Stimulated activated CD4-positive, alpha-beta T cell treated with anti-CD3 and anti-CD28 coated beads, TNF-alpha, amount 100 ng/mL, for 48 hours (primary cell): ENCODE data around the gene ZNF566.
A peak's percentile ranks its signal among the peaks of the same experiment; 100 is the strongest.
"Not testable (repeated sequence)": the region's sequence is repeated elsewhere in the genome, so short reads cannot be mapped to it uniquely, and the experiment has no call there.

Experiments used
- DNase-seq, 3 donors: peaks; one replicate each; pipeline ENCODE4 v3.0.0-alpha.2; 2020; ENCODE audit warnings: low read depth in 3 of 3

The ZNF566 gene

DNA sequence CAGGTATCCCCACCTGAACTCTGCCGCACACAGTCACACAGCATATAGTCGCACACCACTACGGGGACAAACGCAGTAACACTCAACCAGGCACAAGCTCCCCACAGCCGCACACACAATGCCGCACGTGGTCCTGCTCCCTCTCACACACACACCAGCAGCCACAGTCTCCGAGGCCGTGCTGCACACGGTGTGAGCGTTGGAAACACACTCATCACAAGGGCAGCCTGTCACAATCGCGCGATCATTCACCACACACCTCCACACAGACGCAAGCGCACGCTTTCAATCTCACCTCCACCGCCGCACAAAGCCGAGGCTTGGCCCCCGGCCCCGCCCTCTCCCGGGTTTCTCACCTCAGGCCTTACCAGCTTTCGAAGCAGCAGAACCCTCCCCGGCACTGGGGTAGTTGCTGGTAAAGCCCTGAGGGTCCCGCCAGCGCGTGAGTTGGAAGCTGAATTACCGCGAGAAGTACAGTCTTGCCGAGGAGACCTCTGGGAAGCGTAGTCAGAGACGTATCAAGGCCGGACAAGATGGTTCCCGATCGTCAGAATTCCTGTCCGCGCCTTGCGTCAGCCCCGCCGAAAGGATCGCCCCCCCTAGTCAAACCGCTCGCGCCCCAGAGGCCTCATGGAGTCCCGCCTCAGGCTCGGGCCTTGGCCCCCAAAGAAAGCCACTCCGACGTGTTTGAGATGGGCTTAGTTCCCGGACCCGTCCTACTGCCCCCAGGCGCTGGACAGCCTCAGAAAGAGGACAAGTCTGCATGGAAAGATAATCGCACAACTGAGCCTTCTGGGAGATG lies at the start of gene ZNF566:
TSS of gene ZNF566 (minus strand) at position 444 of the 802 bp plus-strand sequence. CDS start 13,004 bp downstream, outside the sequence.
- peak; percentile 78 to 96 (median 84) for DNase-seq

DNA sequence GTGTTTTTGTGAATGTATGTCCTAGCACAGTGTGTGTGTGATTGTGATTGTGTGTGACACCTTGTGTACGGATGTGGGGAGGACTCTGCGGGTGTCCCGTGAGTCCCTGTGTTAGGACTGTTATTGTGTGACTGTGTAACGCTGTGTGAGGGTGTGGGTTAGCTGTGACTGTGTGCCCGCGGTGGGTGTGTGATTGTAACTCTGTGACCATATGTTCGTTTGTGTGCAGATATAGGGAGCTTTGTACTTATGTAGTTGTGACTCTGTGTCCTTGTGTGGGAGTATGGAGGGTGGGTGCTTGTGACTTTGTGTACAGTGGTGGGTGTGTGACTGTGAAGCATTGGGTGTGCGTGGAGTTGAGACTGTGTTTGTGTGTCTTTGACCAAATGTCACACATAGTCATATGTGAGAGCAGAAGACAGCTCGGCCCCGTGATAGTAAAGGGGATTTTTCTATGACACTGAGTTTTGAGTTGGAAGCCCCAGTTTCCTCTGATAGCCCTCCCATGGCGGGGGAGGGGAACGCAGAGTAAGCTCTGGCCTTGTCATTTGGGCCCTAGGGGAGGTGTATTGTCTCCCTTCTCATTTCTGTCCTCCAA lies 39.7 kb upstream of the ZNF566 start:
- DNase-seq: peak in 2 of 3 donors; percentile 7 to 9

DNA sequence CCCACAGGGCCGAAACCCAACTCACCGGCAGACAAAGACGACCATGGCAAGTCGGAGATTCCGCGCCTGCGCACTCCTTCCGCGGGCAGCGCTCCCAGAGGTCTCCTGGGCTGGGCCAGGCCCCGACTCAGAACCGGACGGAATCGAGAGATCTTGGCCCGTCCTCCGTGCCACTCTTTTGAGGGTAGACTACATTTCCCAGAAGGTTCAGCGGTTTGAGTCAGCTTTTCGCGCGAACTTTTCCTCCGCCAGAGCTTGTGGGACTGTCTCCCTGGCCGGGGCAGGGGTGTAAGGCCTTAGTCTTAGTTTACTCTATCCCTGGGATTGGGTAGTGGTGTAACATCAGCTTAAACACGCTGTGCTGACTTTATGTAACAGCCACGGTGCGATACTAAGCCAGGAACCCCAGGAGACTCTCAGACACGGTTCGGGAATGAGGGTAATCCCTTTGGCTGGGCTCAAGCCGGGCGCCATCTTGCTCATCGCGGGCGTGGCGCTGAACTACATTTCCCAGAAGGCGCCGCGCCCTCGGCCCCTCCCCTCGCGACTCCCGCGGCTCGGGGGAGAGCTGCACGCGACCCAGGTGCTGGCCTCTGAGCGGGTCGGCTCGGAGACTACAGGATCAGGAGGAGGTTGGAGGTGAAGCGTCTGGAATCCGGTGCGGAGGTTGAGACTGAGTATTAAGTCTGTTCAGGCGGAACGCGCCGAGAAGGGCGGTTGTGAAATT lies 39.0 kb upstream of the ZNF566 start, which contains the start of gene ZNF260:
TSS of gene ZNF260 (minus strand) at position 78 of the 727 bp plus-strand sequence. CDS start 13,033 bp downstream, outside the sequence.
- DNase-seq: peak; percentile 86 to 90 (median 87)

DNA sequence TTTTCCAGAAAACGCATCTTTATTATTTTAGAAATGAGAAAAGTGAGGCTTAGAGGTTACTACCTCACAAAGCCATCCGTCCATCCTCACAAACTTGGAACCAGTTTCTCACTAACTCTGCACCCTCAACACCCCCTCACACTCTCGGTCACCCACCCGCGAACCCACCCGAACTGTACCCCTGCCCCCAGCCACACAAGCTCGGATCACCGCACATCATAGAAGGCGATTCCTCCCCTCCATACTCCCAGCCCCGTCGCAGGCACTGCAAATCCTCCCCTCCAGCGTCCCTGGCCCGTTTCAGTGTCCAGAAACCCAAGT lies 38.5 kb upstream of the ZNF566 start:
- no peak for DNase-seq

DNA sequence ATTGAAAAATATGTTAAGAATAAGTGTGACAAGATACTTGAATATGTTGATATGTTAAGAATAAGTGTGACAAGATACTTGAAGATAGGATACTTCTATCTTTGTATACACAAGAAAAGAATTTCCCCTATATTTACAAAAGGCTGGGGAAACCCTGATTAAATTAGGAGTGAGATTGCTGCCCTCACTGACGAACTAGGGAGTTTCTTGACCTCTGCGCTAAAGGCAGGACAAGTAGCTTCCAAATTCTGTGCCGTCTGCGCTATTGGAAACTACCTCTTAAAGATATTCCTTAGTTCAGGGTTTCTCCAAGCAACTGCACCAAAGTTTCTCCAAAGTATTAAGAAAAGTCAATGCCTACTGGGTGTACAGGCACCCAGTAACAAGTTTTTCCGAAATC lies 38.0 kb upstream of the ZNF566 start:
- no peak for DNase-seq

DNA sequence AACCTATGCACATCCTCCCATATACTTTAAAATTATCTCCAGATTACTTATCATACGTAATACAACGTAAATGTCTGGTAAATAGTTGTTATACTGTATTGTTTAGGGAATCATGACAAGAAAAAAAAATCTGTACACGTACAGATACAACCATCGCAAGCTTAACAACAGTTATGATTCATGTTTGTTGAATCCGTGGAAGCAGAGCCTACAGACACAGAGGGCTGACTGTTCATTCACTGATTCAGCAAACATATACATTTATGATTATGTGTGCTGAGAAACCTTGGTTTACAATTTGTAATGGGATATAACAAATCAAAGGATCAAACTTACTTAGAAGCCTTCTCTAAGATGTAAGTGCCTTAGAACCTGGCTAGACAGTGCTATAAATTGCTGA lies 37.2 kb upstream of the ZNF566 start:
- no peak for DNase-seq

DNA sequence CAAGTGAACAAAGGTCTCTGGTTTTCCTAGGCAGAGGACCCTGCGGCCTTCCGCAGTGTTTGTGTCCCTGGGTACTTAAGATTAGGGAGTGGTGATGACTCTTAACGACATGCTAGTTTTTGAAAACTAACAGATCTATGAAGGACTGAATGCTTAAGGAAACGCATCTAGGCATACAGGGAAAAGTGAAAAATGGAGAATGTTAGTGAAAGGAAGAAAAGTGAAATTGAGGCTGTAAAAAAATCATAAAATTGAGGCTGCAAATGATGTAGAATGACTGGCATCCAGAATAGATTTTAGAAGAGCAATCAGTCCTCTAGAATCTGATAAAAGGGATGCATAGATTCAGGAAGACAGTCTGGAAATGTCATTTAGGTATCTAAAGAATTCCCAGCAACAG lies 35.3 kb upstream of the ZNF566 start:
- no peak for DNase-seq

DNA sequence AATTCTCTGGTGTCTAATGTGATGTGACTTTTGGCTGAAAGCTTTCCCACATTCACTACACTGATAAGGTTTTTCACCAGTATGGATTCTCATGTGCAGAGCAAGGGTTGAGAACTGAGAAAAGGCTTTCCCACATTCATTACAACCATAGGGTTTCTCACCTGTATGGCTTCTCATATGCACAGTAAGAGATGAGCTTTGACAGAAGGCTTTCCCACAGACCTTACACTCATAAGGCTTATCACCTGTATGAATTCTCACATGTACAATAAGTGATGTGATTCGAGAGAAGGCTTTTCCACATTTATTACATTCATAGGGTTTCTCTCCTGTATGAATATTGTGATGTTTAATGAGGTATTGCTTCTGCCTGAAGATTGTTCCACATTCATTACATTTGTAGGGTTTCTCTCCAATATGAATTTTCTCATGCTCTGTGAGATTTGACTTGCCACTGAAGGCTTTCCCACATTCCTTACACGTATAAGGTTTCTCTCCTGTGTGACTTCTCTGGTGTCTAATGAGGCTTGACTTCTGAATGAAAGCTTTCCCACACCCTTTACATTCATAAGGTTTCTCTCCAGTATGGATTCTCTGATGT lies 24.8 kb upstream of the ZNF566 start:
- DNase-seq: no peak

DNA sequence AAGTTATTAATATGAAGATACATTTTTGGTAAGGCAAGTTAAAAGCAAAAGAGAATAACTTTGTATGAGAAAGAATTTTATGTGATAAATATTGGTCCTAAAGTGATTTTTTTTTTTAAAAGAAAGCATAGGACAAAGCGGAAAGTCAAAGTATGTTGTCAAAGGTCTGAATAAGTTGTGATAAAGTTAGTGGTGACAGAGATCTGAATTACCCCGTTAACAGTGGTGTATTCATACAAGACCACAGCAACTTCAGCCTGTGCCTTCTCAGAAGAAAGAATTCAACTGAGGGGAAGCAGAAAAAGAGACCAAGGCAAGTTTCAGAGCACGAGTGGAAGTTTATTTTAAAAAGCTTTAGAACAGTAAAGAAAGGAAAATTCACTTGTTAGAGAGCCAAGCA lies 19.0 kb upstream of the ZNF566 start:
- no peak for DNase-seq

DNA sequence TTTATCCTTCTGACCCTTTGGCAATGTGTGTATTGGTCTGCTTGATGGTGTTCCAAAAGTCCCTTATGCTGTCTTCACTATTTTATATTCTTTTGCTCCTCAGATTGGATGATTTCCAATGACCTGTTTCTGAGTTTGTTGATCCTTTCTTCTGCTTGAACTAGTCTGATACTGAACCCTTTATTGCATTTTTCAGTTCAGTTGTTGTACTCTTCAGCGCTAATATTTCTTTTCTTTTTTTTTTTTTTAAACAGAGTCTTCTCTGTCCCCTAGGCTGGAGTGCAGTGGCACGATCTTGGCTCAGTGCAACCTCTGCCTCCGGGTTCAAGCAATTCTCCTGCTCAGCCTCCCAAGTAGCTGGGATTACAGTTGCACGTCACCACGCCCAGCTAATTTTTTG lies 12.6 kb upstream of the ZNF566 start:
- DNase-seq: no peak

DNA sequence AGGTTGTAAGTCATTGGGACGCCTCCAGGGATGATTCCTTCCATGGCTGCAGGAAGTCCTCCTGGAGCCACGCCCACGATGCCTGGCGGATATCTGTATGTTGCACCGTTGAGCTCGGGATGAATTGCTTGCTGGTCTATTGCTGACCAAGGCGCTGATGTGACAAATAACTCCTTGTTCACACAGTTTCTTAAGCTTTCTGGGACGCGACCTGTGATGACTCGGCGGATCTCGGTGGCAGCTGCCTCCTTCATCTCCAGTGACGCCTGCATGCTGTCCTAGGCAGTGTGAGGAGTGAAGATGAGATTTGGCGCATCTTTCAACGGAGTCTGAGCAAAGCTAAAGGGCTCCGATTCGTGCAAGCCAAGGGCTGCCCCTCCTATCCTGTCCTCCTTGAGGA lies 7.6 kb upstream of the ZNF566 start:
- no peak for DNase-seq

DNA sequence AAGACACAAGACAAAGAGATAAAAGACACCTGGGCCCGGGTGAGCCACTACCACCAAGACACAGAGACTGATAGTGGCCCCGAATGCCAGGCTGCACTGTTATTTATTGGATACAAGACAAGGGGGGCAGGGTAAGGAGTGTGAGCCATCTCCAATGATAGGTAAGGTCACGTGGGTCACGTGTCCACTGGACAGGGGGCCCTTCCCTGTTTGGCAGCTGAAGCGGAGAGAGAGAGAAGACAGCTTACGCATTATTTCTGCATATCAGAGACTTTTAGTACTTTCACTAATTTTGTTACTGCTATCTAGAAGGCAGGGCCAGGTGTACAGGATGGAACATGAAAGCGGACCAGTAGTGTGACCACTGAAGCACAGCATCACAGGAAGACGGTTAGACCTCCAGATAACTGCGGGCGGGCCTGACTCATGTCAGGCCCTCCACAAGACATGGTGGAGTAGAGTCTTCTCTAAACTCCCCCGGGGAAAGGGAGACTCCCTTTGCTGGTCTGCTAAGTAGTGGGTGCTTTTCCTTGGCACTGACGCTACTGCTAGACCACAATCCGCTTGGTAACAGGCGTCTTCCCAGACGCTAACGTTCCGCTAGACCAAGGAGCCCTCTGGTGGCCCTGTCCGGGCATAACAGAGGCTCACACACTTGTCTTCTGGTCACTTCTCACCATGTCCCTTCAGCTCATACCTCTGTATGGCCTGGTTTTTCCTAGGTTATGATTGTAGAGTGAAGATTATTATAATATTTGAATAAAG lies 3.5 kb upstream of the ZNF566 start:
- DNase-seq: peak in 1 of 3 donors; percentile 12

DNA sequence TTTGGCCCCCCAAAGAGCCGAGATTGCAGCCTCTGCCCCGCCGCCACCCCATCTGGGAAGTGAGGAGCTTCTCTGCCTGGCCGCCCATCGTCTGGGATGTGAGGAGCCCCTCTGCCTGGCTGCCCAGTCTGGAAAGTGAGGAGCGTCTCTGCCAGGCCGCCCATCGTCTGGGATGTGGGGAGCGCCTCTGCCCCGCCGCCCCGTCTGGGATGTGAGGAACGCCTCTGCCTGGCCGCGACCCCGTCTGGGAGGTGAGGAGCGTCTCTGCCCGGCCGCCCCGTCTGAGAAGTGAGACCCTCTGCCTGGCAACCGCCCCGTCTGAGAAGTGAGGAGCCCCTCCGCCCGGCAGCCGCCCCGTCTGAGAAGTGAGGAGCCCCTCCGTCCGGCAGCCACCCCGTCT lies 1.5 kb upstream of the ZNF566 start:
- not testable (repeated sequence) for DNase-seq

DNA sequence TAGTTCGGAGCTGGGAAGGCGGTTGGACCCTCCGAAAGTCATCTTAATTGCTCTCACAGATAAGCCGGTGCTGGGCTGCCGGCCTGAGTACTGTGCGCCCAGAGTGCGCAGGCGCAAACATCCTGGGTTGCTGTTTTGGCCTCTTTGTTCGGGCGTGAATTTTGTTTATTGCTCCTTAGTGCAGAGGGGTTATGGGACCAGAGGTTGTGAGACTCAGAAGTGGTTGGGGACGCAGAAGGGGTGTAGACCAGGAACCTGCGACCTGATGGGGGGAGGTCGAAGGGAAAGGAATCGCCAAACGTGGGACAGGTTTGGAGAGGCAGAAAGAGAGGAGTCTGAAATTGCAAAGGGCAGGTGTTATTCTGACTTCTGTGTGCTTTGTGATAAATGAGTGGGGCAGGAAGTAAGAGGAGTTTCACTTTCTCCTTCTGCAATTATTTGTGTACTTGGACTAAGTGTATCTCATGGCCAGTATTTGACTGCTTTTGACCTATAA lies 607 bp upstream of the ZNF566 start:
- peak in 2 of 3 donors; percentile 39 to 59 for DNase-seq

DNA sequence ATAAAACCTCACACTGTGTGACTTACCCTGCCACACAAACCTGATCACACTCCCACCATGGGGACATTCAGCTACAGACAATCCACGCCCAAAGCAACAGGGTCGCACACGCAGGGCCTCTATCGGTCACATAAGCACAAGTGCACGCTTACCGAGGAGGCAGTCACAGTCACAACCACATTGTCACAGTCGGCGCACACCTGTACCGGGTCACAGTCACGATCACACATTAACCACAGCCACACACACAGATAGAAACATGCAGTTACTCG lies 579 bp downstream of the ZNF566 start:
- peak in 2 of 3 donors; percentile 35 to 42 for DNase-seq

DNA sequence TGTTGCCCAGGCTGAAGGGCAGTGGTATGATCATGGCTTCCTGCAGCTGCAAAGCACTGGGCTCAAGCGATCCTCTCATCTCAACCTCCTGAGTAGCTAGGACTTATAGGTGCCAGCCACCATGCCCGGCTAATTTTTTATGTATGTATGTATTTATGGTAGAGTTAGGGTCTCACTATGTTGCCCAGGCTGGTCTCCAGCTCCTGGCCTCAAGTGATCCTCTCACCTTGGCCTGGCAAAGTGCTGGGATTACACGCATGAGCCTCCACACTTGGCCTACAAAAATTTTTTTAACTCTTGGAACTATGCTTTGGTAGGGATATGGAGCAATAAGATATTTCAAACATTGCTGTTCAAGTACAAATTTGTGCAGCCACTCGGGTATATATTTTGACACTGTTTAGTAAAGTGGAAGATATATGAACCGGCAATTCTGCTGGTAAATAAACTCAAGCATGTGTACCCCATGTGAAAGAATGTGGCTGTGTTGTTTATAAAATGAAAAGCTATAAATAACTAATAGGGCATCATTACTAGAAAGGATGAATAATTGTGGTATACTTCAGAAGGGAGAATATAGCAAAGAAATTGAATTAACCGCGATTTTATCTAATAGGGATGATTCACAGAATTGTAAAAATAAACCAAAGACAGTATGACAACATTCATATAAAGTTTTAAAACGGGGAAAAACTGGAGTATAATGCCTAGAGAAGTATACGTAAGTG lies 1.1 kb downstream of the ZNF566 start:
- no peak for DNase-seq

DNA sequence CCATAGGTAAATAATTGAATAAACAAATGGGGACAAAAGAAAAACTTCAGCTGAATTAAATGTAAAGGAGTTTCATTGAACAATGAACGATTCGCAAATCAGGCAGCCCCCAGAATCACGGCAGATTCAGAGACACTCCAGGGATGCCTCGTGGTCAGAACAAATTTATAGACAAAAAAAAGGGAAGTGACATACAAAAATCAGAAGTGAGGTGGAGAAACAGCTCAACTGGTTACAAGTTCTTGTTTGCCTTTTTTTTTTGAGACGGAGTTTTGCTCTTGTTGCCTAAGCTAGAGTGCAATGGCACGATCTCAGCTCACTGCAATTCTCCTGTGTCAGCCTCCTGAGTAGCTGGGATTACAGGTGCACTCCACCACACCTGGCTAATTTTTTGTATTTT lies 5.7 kb downstream of the ZNF566 start:
- no peak for DNase-seq

DNA sequence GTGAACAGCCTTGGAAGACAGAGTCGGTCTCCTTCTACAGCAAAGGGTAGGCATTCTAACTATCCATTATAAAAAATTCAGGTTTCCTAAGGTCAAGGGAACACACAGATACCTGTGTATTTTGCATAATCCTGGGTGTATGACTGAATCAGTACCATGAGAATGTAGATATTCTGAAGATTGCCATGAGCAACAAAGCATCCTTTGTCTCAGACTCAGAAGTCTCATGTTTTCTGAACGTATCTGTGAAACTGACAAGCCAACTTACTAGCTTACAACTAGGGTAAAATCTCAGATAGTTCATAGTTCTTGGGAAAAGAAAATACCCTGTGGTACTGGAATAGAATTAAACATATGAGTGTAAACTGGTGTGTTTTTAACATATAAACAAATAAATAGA lies 6.5 kb downstream of the ZNF566 start:
- no peak for DNase-seq

DNA sequence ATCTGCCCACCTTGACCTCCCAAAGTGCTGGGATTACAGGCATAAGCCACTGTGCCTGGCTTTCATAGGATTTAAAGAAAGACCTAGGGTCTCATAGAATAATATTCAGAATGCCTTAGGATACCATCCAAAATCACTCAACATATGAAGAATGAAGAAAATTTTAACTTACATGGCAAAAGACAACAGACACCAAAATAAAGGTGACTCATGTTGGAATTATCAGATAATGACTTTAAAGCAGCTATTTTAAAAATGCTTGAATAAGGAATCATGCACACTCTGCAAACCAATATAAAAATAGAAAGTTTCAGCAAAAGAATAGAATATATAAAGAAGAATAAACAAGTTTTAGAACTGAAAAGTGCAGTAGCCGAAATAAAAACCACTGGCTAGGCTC lies 29.3 kb downstream of the ZNF566 start:
- DNase-seq: no peak

DNA sequence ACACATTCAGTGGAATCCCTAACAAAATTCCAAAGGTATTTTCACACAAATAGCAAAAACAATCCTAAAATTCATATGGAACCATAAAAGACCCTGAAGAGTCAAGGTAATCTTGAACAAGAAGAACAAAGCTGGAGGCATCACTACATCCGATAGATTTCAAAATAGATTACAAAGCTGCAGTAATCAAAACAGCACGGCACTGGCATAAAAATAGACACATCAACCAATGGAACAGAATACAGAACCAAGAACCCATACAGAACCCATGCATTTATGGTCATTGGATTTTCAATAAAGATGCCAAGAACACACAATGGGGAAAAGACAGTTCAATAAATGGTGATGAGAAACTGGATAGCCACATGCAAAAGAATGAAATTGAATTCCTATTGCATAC lies 32.5 kb downstream of the ZNF566 start:
- DNase-seq: no peak

DNA sequence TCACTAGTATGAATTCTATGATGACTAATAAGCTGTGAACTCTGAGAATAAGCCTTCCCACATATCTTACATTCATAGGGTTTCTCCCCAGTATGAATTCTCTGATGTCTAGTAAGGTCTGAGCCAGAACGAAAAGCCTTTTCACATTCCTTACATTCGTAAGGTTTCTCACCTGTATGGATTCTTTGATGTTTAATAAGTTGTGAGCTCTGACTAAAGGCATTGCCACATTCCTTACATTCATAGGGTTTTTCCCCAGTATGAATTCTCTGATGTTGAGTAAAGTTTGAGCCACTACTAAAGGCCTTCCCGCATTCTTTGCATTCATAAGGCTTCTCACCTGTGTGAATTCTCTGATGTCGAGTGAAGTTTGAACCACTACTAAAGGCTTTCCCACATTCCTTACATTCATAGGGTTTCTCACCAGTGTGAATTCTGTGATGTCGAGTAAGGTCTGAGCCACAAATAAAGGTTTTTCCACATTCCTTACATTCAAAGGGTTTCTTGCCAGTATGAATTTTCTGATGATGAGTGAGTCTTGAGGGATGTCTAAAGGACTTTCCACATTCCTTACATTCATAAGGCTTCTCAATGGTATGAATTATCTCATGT lies 40.2 kb downstream of the ZNF566 start:
- DNase-seq: no peak
